GM13977 (cell line): Measurements from ENCODE around the gene PCDHGA7.
"Not testable (repeated sequence)": the region's sequence is repeated elsewhere in the genome, so short reads cannot be mapped to it uniquely, and the experiment has no call there.

Experiments
- DNase-seq: peaks from one replicate; pipeline ENCODE4 v3.0.0; 2012; ENCODE audit warnings: low spot score
- CTCF ChIP-seq: IDR thresholded peaks from 2 replicates; pipeline ENCODE4 v1.5.1; 2012; ENCODE audit warnings: mild to moderate bottlenecking, control low read depth; ENCODE audit not compliant: insufficient read depth; ENCODE audit errors: extremely low read depth, missing control alignments
- in situ Hi-C: fragments of 300-500 bp; cut with MboI; formaldehyde crosslinking; loops from one replicate; pipeline ENCODE4 v1.12.0; 2022; ENCODE audit warnings: low sequenced_read_pairs, low pct_unique_long_range_greater_than_20kb, mixed read lengths, inconsistent platforms; ENCODE audit not compliant: unreplicated experiment

Gene PCDHGA7

GRCh38 chr5:141345327-141345726, 37.2 kb upstream of the PCDHGA7 start:
- no peak for DNase-seq
- no peak for TF ChIP-seq CTCF
- in situ Hi-C loops = no loop called here

- in situ Hi-C loops, DNase-seq: not testable (repeated sequence)
Measured at GRCh38 chr5:141346017-141346416, 36.5 kb upstream of the PCDHGA7 start.

- peak; percentile 77 for DNase-seq
- peak; percentile 61 for TF ChIP-seq CTCF
- in situ Hi-C loops = no loop called here
Measured at GRCh38 chr5:141349917-141350619, 32.5 kb upstream of the PCDHGA7 start, which contains the start of gene PCDHGB1. TSS of gene PCDHGB1 (plus strand) at chr5:141350099. CDS start at chr5:141350261, 162 bp downstream.

GRCh38 chr5:141351591-141351990, 31.0 kb upstream of the PCDHGA7 start:
- no peak for DNase-seq
- TF ChIP-seq CTCF = no peak
- in situ Hi-C loops = no loop called here

GRCh38 chr5:141354900-141355469, 27.6 kb upstream of the PCDHGA7 start, which contains the start of gene PCDHGA4:
TSS of gene PCDHGA4 (plus strand) at chr5:141355021. CDS start at chr5:141355108, 87 bp downstream.
- TF ChIP-seq CTCF = peak; percentile 22
- in situ Hi-C loops = no loop called here
- no peak for DNase-seq

GRCh38 chr5:141355641-141356040, 26.9 kb upstream of the PCDHGA7 start:
- TF ChIP-seq CTCF = no peak
- DNase-seq = no peak
- in situ Hi-C loops = no loop called here

GRCh38 chr5:141356133-141356532, 26.4 kb upstream of the PCDHGA7 start:
- no peak for TF ChIP-seq CTCF
- in situ Hi-C loops = no loop called here
- DNase-seq = no peak
